ENCODE results near the gene WDCP. TPM values are rescaled to one million over a fixed set of nuclear protein-coding genes. Genes with fewer than 3 reads are reported as not detected.

The WDCP gene
- total and polyA plus RNA-seq, 4 donors = 2.1 to 9.1 (median 6.1) TPM

DNA sequence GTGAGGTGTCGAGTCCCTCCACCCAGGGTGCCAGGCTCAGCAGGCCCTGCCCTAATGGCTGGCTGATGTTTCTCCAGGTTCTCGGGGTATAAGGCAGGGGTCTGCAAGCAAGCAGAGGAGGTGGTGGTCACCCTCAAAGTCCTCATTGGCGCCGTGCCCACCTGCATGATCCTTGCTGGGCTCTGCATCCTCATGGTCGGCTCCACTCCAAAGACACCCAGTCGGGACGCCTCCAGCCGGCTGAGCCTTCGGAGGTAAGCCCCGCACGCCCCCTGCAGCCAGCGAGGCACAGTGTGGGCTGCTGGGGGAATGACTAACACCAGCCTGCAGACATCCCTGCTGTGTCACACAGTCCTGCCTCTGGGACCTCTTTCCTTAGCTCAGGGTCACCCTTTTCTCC is 23.2 kb downstream of the WDCP start:
- no peaks in the 10 kb centered on the region for H3K4me1 ChIP-seq (ENCODE audit: control insufficient read depth in 5 of 5, insufficient read depth in 5 of 5, low read length in 5 of 5)
- TF ChIP-seq, protein P1, sequence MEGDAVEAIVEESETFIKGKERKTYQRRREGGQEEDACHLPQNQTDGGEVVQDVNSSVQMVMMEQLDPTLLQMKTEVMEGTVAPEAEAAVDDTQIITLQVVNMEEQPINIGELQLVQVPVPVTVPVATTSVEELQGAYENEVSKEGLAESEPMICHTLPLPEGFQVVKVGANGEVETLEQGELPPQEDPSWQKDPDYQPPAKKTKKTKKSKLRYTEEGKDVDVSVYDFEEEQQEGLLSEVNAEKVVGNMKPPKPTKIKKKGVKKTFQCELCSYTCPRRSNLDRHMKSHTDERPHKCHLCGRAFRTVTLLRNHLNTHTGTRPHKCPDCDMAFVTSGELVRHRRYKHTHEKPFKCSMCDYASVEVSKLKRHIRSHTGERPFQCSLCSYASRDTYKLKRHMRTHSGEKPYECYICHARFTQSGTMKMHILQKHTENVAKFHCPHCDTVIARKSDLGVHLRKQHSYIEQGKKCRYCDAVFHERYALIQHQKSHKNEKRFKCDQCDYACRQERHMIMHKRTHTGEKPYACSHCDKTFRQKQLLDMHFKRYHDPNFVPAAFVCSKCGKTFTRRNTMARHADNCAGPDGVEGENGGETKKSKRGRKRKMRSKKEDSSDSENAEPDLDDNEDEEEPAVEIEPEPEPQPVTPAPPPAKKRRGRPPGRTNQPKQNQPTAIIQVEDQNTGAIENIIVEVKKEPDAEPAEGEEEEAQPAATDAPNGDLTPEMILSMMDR (IDR thresholded peaks at IDR 0.05; ENCODE audit: control extremely low read depth, extremely low read depth) = no peak
- no peak overlapping the region for H3K27ac ChIP-seq (ENCODE audit: low read depth in 1 of 2, low read length in 1 of 2)
- 77 to 81% methylated on average over 12 of the region's 12 CpGs for WGBS, 2 donors
- no peak overlapping the region for H3K9ac ChIP-seq (ENCODE audit: insufficient read depth in 1 of 2, low read length in 2 of 2)
- no peak for DNase-seq
- H3K36me3 ChIP-seq (ENCODE audit: control insufficient read depth in 4 of 4, insufficient read depth in 4 of 4, low read length in 4 of 4) = peaks cover 0 to 18% (median 5%) of the 10 kb centered on the region in 4 donors
- ATAC-seq (ENCODE audit: insufficient read depth, low FRiP score) = no peak
- H3K27me3 ChIP-seq (ENCODE audit: control insufficient read depth in 3 of 3, insufficient read depth in 3 of 3, low read length in 2 of 3) = no peaks in the 10 kb centered on the region
- H3K4me3 ChIP-seq = no peak overlapping the region
- no peaks in the 10 kb centered on the region for H3K9me3 ChIP-seq (ENCODE audit: control insufficient read depth in 4 of 4, insufficient read depth in 3 of 4, low read length in 3 of 4)

DNA sequence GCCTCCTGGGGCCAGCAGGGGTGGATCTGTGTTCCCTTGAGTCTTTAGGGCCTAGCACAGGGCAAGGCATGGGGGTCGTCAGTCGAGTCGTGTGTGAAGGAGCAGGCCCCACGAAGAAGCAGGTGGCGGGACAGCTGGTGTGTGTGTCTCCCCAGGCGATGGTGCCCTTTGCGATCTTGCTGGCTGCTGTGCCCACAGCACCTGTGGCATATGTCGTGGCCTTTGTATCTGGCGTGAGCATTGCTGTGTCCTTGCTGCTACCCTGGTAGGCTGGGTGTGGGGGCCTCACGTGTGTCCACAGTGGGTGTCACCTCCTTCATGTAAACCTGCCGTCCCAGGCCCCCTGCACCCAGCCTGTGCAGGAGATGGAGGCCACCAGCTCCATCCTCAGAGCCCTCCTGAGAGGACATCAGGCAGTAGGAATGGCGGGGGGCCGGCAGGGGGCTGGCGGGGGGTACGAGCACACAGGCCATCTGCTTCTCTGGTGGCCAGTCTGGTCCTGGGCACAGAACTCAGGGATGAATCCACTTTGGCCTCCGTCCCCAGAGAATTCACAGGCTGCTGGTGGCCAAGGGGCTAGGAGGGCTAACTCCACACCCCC is 24.1 kb downstream of the WDCP start:
- no peaks in the 10 kb centered on the region for H3K4me1 ChIP-seq (ENCODE audit: control insufficient read depth in 5 of 5, insufficient read depth in 5 of 5, low read length in 5 of 5)
- WGBS, 2 donors = 93 to 94% methylated on average over 16 of the region's 16 CpGs
- no peak for DNase-seq
- H3K27ac ChIP-seq (ENCODE audit: low read depth in 1 of 2, low read length in 1 of 2) = no peak overlapping the region
- H3K36me3 ChIP-seq (ENCODE audit: control insufficient read depth in 4 of 4, insufficient read depth in 4 of 4, low read length in 4 of 4) = peaks cover 0 to 15% (median 5%) of the 10 kb centered on the region in 4 donors
- ATAC-seq (ENCODE audit: insufficient read depth, low FRiP score) = no peak
- H3K4me3 ChIP-seq = no peak overlapping the region
- no peaks in the 10 kb centered on the region for H3K27me3 ChIP-seq (ENCODE audit: control insufficient read depth in 3 of 3, insufficient read depth in 3 of 3, low read length in 2 of 3)
- H3K9ac ChIP-seq (ENCODE audit: insufficient read depth in 1 of 2, low read length in 2 of 2) = no peak overlapping the region
- no peaks in the 10 kb centered on the region for H3K9me3 ChIP-seq (ENCODE audit: control insufficient read depth in 4 of 4, insufficient read depth in 3 of 4, low read length in 3 of 4)
- TF ChIP-seq, protein P1 (IDR thresholded peaks at IDR 0.05; ENCODE audit: control extremely low read depth, extremely low read depth) = no peak

DNA sequence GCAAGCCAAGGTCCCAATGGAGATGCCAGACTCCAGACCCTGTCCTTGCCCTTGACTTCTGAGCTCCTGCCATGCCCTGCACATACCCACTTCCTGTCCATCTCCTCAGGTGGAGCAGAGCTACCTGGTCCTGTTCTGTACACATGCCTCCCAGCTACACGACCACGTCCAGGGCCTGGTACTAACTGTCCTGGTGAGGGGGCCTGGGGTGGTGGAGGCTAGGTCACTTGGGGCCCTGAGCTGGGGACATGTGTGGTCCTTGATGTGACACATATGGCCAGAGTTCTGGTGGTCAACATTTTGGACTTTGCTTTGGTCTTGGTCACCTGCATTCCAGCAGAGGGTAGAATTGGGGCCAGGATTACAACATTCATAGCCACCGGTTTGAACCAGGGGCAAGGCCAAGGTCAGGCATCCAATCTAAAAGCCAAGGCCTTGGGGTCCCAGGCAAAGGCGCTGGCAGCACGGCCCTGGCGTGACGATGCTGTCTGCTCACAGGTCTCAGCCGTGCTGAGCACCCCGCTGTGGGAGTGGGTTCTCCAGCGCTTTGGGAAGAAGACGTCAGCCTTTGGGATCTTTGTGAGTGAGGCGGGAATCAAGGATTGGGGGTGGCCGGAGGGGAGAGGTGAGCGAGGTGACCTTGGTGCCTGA is 24.7 kb downstream of the WDCP start:
- 93 to 97% methylated on average over 14 of the region's 14 CpGs for WGBS, 2 donors
- H3K4me3 ChIP-seq = no peak overlapping the region

More for the DNA sequence above, 24.7 kb downstream of the WDCP start:
- Histone ChIP-seq H3K27ac (ENCODE audit: low read depth in 1 of 2, low read length in 1 of 2) (no peak overlapping the region), H3K4me1 (ENCODE audit: control insufficient read depth in 5 of 5, insufficient read depth in 5 of 5, low read length in 5 of 5) (no peaks in the 10 kb centered on the region), H3K9me3 (ENCODE audit: control insufficient read depth in 4 of 4, insufficient read depth in 3 of 4, low read length in 3 of 4) (no peaks in the 10 kb centered on the region), H3K27me3 (ENCODE audit: control insufficient read depth in 3 of 3, insufficient read depth in 3 of 3, low read length in 2 of 3) (no peaks in the 10 kb centered on the region), H3K36me3 (ENCODE audit: control insufficient read depth in 4 of 4, insufficient read depth in 4 of 4, low read length in 4 of 4) (peaks cover 0 to 15% (median 5%) of the 10 kb centered on the region in 4 donors), H3K9ac (ENCODE audit: insufficient read depth in 1 of 2, low read length in 2 of 2) (no peak overlapping the region)
- DNase-seq (no peak), ATAC-seq (ENCODE audit: insufficient read depth, low FRiP score) (no peak)
- TF ChIP-seq, protein P1 (IDR thresholded peaks at IDR 0.05; ENCODE audit: control extremely low read depth, extremely low read depth) = no peak

Data from lung (tissue), 12 donors.